RWPE1 (cell line): ENCODE results near the gene TAS2R60.
"Not testable (repeated sequence)": the region's sequence is repeated elsewhere in the genome, so short reads cannot be mapped to it uniquely, and the experiment has no call there.

Experiments used
- CTCF ChIA-PET: fragments of 350-600 bp; sonication (Branson Sonifier 250); formaldehyde crosslinking; extraction: SDS; loops from one replicate; lab custom pipeline; 2021; lab: Yijun Ruan, JAX
- POLR2A ChIA-PET: fragments of 400-600 bp; formaldehyde crosslinking; extraction: SDS; loops from one replicate; lab custom pipeline; 2020; ENCODE audit warnings: antibody characterized with exemption; ENCODE audit not compliant: low non-redundant PET; lab: Yijun Ruan, JAX
- DNase-seq: peaks from one replicate; pipeline ENCODE4 v3.0.0; 2012; ENCODE audit warnings: low spot score
- H3K27ac ChIP-seq: fragments of 450-650 bp; 2 replicates; pipeline ENCODE4 v1.5.1; 2017
- CTCF ChIP-seq: fragments of 450-650 bp; conservative IDR thresholded peaks from 2 replicates; pipeline ENCODE4 v1.5.1; 2017; ENCODE audit warnings: low read depth, mild to moderate bottlenecking

TAS2R60 gene

GRCh38 chr7:143479055-143479766 lies 36.0 kb downstream of the TAS2R60 start:
- no peak for DNase-seq
- H3K27ac ChIP-seq: no peak overlapping the region
- CTCF ChIA-PET: no interaction called here
- POLR2A ChIA-PET: no interaction called here
- TF ChIP-seq CTCF: no peak

- no peak for TF ChIP-seq CTCF
- no peak for DNase-seq
- H3K27ac ChIP-seq: no peak overlapping the region
- ChIA-PET POLR2A (no interaction called here), CTCF (no interaction called here)
Measured at GRCh38 chr7:143480501-143480900, 37.2 kb downstream of the TAS2R60 start.

- ChIA-PET CTCF (no interaction called here), POLR2A (no interaction called here)
- no peak for DNase-seq
- no peak for TF ChIP-seq CTCF
- H3K27ac ChIP-seq: no peak overlapping the region
Measured at GRCh38 chr7:143484119-143484518, 40.9 kb downstream of the TAS2R60 start.

GRCh38 chr7:143485094-143485493 lies 41.8 kb downstream of the TAS2R60 start:
- TF ChIP-seq CTCF: no peak
- no peak overlapping the region for H3K27ac ChIP-seq
- ChIA-PET POLR2A (no interaction called here), CTCF (no interaction called here)
- no peak for DNase-seq

- ChIA-PET CTCF (no interaction called here), POLR2A (no interaction called here)
- DNase-seq: no peak
- no peak for TF ChIP-seq CTCF
- no peak overlapping the region for H3K27ac ChIP-seq
Measured at GRCh38 chr7:143485500-143485899, 42.2 kb downstream of the TAS2R60 start.

GRCh38 chr7:143486266-143486665 lies 43.0 kb downstream of the TAS2R60 start:
- DNase-seq, CTCF ChIA-PET, POLR2A ChIA-PET, H3K27ac ChIP-seq: not testable (repeated sequence)

- no peak for DNase-seq
- CTCF ChIA-PET: no interaction called here
- H3K27ac ChIP-seq: no peak overlapping the region
- TF ChIP-seq CTCF: no peak
- POLR2A ChIA-PET: no interaction called here
Measured at GRCh38 chr7:143487061-143487460, 43.8 kb downstream of the TAS2R60 start.
